ENCODE measurements around the gene ASTN2. TPM values are rescaled to one million over a fixed set of nuclear protein-coding genes. Genes with fewer than 3 reads are reported as not detected.
A peak's percentile ranks its signal among the peaks of the same experiment; 100 is the strongest.

Gene ASTN2
- total and polyA plus RNA-seq, 10 of the 15 experiments (the other 5 are each of a cell fraction or from before 2014, with no cell fraction given): 1.4 to 15.7 (median 7.0) TPM

DNA sequence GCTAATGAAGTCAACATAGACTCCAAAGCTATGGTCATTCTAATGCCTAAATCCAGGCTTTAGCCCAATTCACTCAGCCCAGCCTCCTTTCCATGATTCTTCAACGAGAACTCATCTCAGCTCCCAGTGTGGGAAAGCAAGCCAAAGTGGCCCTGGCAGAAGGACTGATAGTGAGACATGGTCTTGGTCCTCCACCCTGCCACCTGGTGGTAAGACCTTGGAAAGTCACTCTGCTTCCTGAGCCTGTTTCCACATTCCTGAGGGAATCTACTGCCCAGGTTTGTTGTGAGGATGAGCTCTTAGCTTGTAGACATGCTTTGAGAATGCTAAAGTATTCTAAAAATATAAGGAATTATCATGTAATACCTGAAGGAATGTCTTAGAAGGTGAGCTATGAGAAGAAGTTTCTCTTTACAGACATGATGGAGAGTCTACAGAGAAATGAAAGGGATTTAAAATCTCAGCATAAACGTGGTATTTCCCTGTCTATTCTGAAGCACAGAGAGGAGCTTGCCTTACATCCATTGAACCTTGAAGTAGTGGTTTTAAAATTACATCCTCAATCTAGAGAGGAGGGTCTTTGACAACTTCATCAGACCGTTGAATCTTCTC is 554.2 kb downstream of the ASTN2 start:
- FAIRE-seq (peak; percentile 95), DNase-seq (ENCODE audit: low read depth, low spot score) (no peak), ATAC-seq (peak; percentile 78)
- Histone ChIP-seq H3K4me2 (ENCODE audit: control insufficient read depth, insufficient read depth) (no peak overlapping the region), H3K27ac (ENCODE audit: control insufficient read depth, insufficient read depth) (no peak overlapping the region), H2AFZ (ENCODE audit: control insufficient read depth, low read depth, low read length) (no peak overlapping the region), H3K27me3 (replicated peaks in 1 of 2; ENCODE audit: control insufficient read depth in 2 of 2, insufficient read depth in 2 of 2, low read length in 1 of 2) (no peaks in the 10 kb centered on the region), H3K9me3 (replicated peaks; ENCODE audit: control insufficient read depth, insufficient read depth, low read length) (no peaks in the 10 kb centered on the region), H3K79me2 (ENCODE audit: control insufficient read depth, insufficient read depth, low read length) (no peaks in the 10 kb centered on the region), H3K4me3 (no peak overlapping the region), H4K20me1 (ENCODE audit: control insufficient read depth, insufficient read depth) (no peaks in the 10 kb centered on the region), H3K36me3 (ENCODE audit: control insufficient read depth in 2 of 2, insufficient read depth in 2 of 2, low read length in 1 of 2) (no peaks in the 10 kb centered on the region), H3K9ac (ENCODE audit: control insufficient read depth, insufficient read depth, low read length) (no peak overlapping the region), H3K4me1 (ENCODE audit: control insufficient read depth, insufficient read depth, low read length) (no peaks in the 10 kb centered on the region)
- CTCF ChIA-PET: interaction anchor here (0.6 to 6.8 kb wide), 30 partner anchors 8 to 1267 kb away, joined by 3 to 173 read pairs (median 5); no protein-coding TSS in a partner anchor
- WGBS (ENCODE audit: insufficient coverage, insufficient replicate concordance, low lambda C conversion rate, missing lambda C conversion rate): 0% methylated on average over 3 of the region's 3 CpGs
- SMC1A ChIA-PET (ENCODE audit: uncharacterized antibody, unreplicated experiment): interaction anchor here (0.7 to 5.3 kb wide), 15 partner anchors 7 to 128 kb away, joined by 3 to 78 read pairs (median 4); no protein-coding TSS in a partner anchor
- TF ChIP-seq SREBF2 (IDR thresholded peaks at IDR 0.05; ENCODE audit: low read length) (no peak), CBFB (IDR thresholded peaks at IDR 0.05; ENCODE audit: low read depth) (no peak), YY1 (IDR thresholded peaks at IDR 0.05; ENCODE audit: low read depth, low read length) (peak; percentile 24; the same call in 1 of the 2 replicates), IRF4 (IDR thresholded peaks at IDR 0.05; ENCODE audit: low read depth, low read length) (no peak), RAD21 (IDR thresholded peaks at IDR 0.05; ENCODE audit: insufficient read depth, low read depth, low read length) (peak; percentile 64), RCOR1 (conservative IDR thresholded peaks at IDR 0.05; ENCODE audit: low read depth, low read length) (no peak), SMC3 (IDR thresholded peaks at IDR 0.05; ENCODE audit: borderline replicate concordance, low read length) (peak; percentile 76), FOXK2 (IDR thresholded peaks at IDR 0.05) (no peak), SUZ12 (IDR thresholded peaks at IDR 0.05; ENCODE audit: unreplicated experiment) (no peak), NR2C2 (IDR thresholded peaks at IDR 0.05; ENCODE audit: borderline replicate concordance, control insufficient read depth, insufficient read length, low read depth) (no peak), CHD1 (IDR thresholded peaks at IDR 0.05; ENCODE audit: low read depth, low read length) (no peak), ZSCAN29 (IDR thresholded peaks at IDR 0.05) (no peak), IKZF1 (conservative IDR thresholded peaks at IDR 0.05) (peak; percentile 24; the same call in 1 of the 2 replicates), EP300 (IDR thresholded peaks at IDR 0.05; ENCODE audit: borderline replicate concordance in 1 of 2, control insufficient read depth in 1 of 2, low read depth in 2 of 2, low read length in 2 of 2) (no peak), RBBP5 (conservative IDR thresholded peaks at IDR 0.05) (no peak)
- TF ChIP-seq, protein P1, sequence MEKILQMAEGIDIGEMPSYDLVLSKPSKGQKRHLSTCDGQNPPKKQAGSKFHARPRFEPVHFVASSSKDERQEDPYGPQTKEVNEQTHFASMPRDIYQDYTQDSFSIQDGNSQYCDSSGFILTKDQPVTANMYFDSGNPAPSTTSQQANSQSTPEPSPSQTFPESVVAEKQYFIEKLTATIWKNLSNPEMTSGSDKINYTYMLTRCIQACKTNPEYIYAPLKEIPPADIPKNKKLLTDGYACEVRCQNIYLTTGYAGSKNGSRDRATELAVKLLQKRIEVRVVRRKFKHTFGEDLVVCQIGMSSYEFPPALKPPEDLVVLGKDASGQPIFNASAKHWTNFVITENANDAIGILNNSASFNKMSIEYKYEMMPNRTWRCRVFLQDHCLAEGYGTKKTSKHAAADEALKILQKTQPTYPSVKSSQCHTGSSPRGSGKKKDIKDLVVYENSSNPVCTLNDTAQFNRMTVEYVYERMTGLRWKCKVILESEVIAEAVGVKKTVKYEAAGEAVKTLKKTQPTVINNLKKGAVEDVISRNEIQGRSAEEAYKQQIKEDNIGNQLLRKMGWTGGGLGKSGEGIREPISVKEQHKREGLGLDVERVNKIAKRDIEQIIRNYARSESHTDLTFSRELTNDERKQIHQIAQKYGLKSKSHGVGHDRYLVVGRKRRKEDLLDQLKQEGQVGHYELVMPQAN (conservative IDR thresholded peaks at IDR 0.05): no peak
- TF ChIP-seq, protein P2, sequence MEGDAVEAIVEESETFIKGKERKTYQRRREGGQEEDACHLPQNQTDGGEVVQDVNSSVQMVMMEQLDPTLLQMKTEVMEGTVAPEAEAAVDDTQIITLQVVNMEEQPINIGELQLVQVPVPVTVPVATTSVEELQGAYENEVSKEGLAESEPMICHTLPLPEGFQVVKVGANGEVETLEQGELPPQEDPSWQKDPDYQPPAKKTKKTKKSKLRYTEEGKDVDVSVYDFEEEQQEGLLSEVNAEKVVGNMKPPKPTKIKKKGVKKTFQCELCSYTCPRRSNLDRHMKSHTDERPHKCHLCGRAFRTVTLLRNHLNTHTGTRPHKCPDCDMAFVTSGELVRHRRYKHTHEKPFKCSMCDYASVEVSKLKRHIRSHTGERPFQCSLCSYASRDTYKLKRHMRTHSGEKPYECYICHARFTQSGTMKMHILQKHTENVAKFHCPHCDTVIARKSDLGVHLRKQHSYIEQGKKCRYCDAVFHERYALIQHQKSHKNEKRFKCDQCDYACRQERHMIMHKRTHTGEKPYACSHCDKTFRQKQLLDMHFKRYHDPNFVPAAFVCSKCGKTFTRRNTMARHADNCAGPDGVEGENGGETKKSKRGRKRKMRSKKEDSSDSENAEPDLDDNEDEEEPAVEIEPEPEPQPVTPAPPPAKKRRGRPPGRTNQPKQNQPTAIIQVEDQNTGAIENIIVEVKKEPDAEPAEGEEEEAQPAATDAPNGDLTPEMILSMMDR (IDR thresholded peaks at IDR 0.05 in 2 of 3, conservative IDR thresholded peaks at IDR 0.05 in 1 of 3; ENCODE audit: control insufficient read depth in 2 of 3, extremely low read depth in 1 of 3, insufficient read depth in 1 of 3, low read depth in 3 of 3, low read length in 3 of 3): peak; percentile 60 to 79 (median 77)
- intact Hi-C loops (cut with micrococcal nuclease; ENCODE audit: unreplicated experiment) (loop anchor here (1.0 kb wide), 1 partner anchor 123 kb away; no protein-coding TSS in a partner anchor), in situ Hi-C loops (cut with MboI) (no loop called here)
- no TSS peak for BruUV-seq (replicated peaks)
- POLR2A ChIA-PET: no interaction called here
- RAD21 ChIA-PET (ENCODE audit: unreplicated experiment): interaction anchor here (0.6 to 6.0 kb wide), 5 partner anchors 58 to 330 kb away, joined by 3 to 60 read pairs (median 5); no protein-coding TSS in a partner anchor
